GM10248 (cell line): Measurements from ENCODE around the gene AJUBA.
"Not testable (repeated sequence)": the region's sequence is repeated elsewhere in the genome, so short reads cannot be mapped to it uniquely, and the experiment has no call there.

Source experiments
- CTCF ChIA-PET: fragments of 300-600 bp; sonication (Branson Sonifier 250); formaldehyde crosslinking; extraction: SDS; loops from one replicate; lab custom pipeline; 2021; ENCODE audit warnings: antibody characterized with exemption; lab: Yijun Ruan, JAX
- POLR2A ChIA-PET: fragments of 350-650 bp; sonication (Branson Sonifier 250); formaldehyde crosslinking; extraction: SDS; loops from one replicate; lab custom pipeline; 2020; ENCODE audit warnings: antibody characterized with exemption; lab: Yijun Ruan, JAX
- DNase-seq: peaks from one replicate; pipeline ENCODE4 v3.0.0; 2012; ENCODE audit errors: extremely low spot score
- TF ChIP-seq, protein P1 (sequence below): IDR thresholded peaks from 2 replicates; pipeline ENCODE4 v1.5.1; 2012; ENCODE audit warnings: mild to moderate bottlenecking, low read depth; ENCODE audit errors: extremely low read depth, missing control alignments, control extremely low read depth

AJUBA gene

GRCh38 chr14:22962061-22962676 lies 20.2 kb downstream of the AJUBA start:
- no peak for DNase-seq
- ChIA-PET POLR2A (no interaction called here), CTCF (interaction anchor here (1.1 to 9.0 kb wide), 7 partner anchors 9 to 98 kb away, joined by 3 to 88 read pairs (median 13); partner anchors contain the start of gene PRMT5)
- TF ChIP-seq, protein P1, sequence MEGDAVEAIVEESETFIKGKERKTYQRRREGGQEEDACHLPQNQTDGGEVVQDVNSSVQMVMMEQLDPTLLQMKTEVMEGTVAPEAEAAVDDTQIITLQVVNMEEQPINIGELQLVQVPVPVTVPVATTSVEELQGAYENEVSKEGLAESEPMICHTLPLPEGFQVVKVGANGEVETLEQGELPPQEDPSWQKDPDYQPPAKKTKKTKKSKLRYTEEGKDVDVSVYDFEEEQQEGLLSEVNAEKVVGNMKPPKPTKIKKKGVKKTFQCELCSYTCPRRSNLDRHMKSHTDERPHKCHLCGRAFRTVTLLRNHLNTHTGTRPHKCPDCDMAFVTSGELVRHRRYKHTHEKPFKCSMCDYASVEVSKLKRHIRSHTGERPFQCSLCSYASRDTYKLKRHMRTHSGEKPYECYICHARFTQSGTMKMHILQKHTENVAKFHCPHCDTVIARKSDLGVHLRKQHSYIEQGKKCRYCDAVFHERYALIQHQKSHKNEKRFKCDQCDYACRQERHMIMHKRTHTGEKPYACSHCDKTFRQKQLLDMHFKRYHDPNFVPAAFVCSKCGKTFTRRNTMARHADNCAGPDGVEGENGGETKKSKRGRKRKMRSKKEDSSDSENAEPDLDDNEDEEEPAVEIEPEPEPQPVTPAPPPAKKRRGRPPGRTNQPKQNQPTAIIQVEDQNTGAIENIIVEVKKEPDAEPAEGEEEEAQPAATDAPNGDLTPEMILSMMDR = no peak

- DNase-seq = no peak
- TF ChIP-seq, protein P1 = no peak
- ChIA-PET CTCF (interaction anchor here (0.7 to 9.0 kb wide), 21 partner anchors 9 to 386 kb away, joined by 3 to 88 read pairs (median 6); partner anchors contain the start of genes AJUBA, CDH24 and PRMT5), POLR2A (interaction anchor here (1.0 kb wide), 1 partner anchor 30 kb away, joined by 3 read pairs; no protein-coding TSS in a partner anchor)
Measured at GRCh38 chr14:22955702-22956569, 26.4 kb downstream of the AJUBA start.

GRCh38 chr14:22952418-22952817 lies 29.9 kb downstream of the AJUBA start:
- no peak for DNase-seq
- TF ChIP-seq, protein P1 = no peak
- POLR2A ChIA-PET = no interaction called here
- CTCF ChIA-PET = interaction anchor here (0.8 to 3.3 kb wide), 5 partner anchors 13 to 116 kb away, joined by 3 to 19 read pairs (median 4); no protein-coding TSS in a partner anchor

DNA sequence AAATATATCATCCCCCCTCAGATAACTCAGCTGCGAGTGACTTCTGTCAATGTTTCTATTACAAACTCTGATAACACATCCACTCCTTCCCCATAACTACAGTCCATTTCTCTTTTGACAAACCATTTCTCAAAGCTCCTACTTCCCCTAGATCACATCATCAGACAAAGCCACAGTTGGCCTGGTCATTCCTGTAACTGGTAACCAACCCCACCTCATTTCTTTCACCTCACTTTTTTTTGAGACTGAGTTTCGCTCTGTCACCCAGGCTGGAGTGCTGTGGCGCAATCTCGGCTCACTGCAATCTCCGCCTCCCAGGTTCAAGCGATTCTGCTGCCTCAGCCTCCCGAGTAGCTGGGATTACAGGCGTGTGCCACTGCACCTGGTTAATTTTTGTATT lies 30.6 kb downstream of the AJUBA start:
- CTCF ChIA-PET = interaction anchor here (0.8 to 3.3 kb wide), 8 partner anchors 12 to 169 kb away, joined by 3 to 19 read pairs (median 3); partner anchors contain the start of gene CDH24
- DNase-seq, POLR2A ChIA-PET: not testable (repeated sequence)

DNA sequence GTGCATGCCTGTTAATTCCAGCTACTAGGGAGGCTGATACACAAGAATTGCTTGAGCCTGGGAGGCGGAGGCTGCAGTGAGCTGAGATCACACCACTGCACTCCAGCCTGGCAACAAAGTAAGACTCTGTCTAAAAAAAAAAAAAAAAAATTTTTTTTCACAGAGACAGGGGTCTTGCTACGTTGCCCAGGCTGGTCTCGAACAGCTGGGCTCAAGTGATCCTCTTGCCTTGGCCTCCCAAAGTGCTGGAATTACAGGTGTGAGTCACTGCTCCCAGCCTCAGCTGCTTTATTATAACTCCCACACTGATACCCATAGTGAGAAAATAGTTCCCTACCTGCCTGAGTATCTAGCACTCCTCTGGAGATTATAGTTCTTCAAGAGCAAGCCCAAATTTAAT lies 36.7 kb downstream of the AJUBA start:
- DNase-seq = no peak
- ChIA-PET CTCF (interaction anchor here (1.3 to 5.7 kb wide), 9 partner anchors 10 to 123 kb away, joined by 4 to 44 read pairs (median 5); partner anchors contain the start of genes HAUS4 and PRMT5), POLR2A (interaction anchor here (0.7 to 1.2 kb wide), 2 partner anchors 16 to 82 kb away, joined by 3 to 4 read pairs; no protein-coding TSS in a partner anchor)
- TF ChIP-seq, protein P1 = no peak

- ChIA-PET POLR2A (no interaction called here), CTCF (interaction anchor here (0.6 to 3.1 kb wide), 6 partner anchors 9 to 131 kb away, joined by 3 to 14 read pairs (median 4); partner anchors contain the start of gene PRMT5)
- DNase-seq = no peak
- TF ChIP-seq, protein P1 = no peak
Measured at GRCh38 chr14:22939684-22940083, 42.7 kb downstream of the AJUBA start.
